Gastrocnemius medialis (tissue), 4 donors: Measurements from ENCODE around the gene PRSS21. TPM values are rescaled to one million over a fixed set of nuclear protein-coding genes. Genes with fewer than 3 reads are reported as not detected.

Experiments used
- ATAC-seq, 2 donors: fragments of 150-250 bp; one replicate each; pipeline ENCODE4 v1.9.1; 2016
- DNase-seq, 2 donors: peaks; one replicate each; pipeline ENCODE4 v3.0.0-alpha.2; 2019
- H3K27ac ChIP-seq, 4 donors: fragments of 200-600 bp; sonication (generic); 1 replicate in 1 of 4; 2 replicates in 3 of 4; pipeline ENCODE4 v1.5.1; 2016 to 2018; ENCODE audit warnings: mild to moderate bottlenecking in 2 of 4, moderate library complexity in 1 of 4
- H3K27me3 ChIP-seq, 3 donors: fragments of 200-600 bp; sonication (generic) in 2 of 3; 1 replicate in 1 of 3; 2 replicates in 2 of 3; pipeline versions ENCODE4 v1.5.1 to v1.6.0; 2016 to 2019; ENCODE audit warnings: mild to moderate bottlenecking in 1 of 3, moderate library complexity in 1 of 3
- H3K36me3 ChIP-seq, 2 donors: fragments of 200-600 bp; sonication (generic) in 1 of 2; one replicate each; pipeline ENCODE4 v1.5.1; 2017 to 2018
- H3K4me1 ChIP-seq, 2 donors: fragments of 200-600 bp; sonication (generic) in 1 of 2; one replicate each; pipeline ENCODE4 v1.5.1; 2016 to 2017; ENCODE audit warnings: mild to moderate bottlenecking in 2 of 2
- H3K4me3 ChIP-seq, 4 donors: fragments of 200-600 bp; sonication (generic) in 3 of 4; 1 replicate in 1 of 4; 2 replicates in 3 of 4; pipeline ENCODE4 v1.5.1; 2016 to 2019; ENCODE audit warnings: mild to moderate bottlenecking in 2 of 4
- H3K9me3 ChIP-seq, 3 donors: fragments of 200-600 bp; sonication (generic) in 2 of 3; 1 replicate in 1 of 3; 2 replicates in 2 of 3; pipeline ENCODE4 v1.5.1; 2016 to 2019
- CTCF ChIP-seq, 5 experiments: fragments of 450-650 bp in 3 of 5; fragments of 200-600 bp in 2 of 5; sonication (generic) in 2 of 5; IDR thresholded peaks in 4 of 5; conservative IDR thresholded peaks in 1 of 5; 1 replicate in 4 of 5; 2 replicates in 1 of 5; pipeline ENCODE4 v1.5.1; 2016 to 2019; ENCODE audit warnings: antibody characterized with exemption in 5 of 5, mild to moderate bottlenecking in 3 of 5, moderate library complexity in 3 of 5
- POLR2A ChIP-seq, 2 donors: fragments of 450-650 bp; IDR thresholded peaks; one replicate each; pipeline ENCODE4 v1.6.1; 2017; ENCODE audit warnings: antibody characterized with exemption in 2 of 2, mild to moderate bottlenecking in 2 of 2, moderate library complexity in 2 of 2
- in situ Hi-C, 4 donors: fragments of 200-750 bp; cut with MboI; loops; one replicate each; pipeline versions ENCODE4 v1.15.0 to v1.8.0; 2017; ENCODE audit warnings: low sequenced_read_pairs in 4 of 4
- intact Hi-C: fragments of 100-400 bp; cut with DNase I; formaldehyde crosslinking; loops from one replicate; pipeline ENCODE4 v1.15.1; 2023; ENCODE audit warnings: low total_unique reads
- total RNA-seq, 4 donors: library from RNA; depleted of rRNA; stranded (reverse); fragments of >200 nt; gene quantifications; one replicate each; pipeline versions ENCODE4 v1.1.0 to v1.2.3, GENCODE V29; 2016

The PRSS21 gene
- total RNA-seq, 4 donors from 2014 or later: not detected

GRCh38 chr16:2842340-2843000 is 25.4 kb downstream of the PRSS21 start:
- no peak overlapping the region for H3K27ac ChIP-seq

DNA sequence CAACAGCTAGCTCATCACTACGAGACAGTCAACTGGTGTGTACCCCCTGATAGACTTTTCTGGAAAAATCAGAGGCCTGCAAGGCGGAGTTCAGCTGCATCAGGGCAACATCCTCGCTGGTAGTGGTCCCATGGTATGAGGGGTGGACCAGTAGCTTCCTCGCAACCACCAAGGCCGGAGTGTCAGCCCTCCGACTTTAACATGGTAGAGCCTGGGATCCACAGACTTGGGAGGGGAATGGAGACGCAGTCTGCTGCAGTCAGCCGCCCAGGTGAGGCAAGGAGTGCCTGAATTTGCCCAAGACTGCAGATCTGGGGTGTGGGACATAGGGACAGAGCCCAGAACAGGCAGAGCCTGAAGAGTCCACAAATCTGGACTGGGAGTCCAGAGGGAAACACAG is 26.5 kb downstream of the PRSS21 start:
- DNase-seq (no peak), ATAC-seq (no peak)
- Histone ChIP-seq H3K4me3 (no peak overlapping the region), H3K4me1 (no peaks in the 10 kb centered on the region), H3K9me3 (no peaks in the 10 kb centered on the region), H3K36me3 (no peaks in the 10 kb centered on the region), H3K27me3 (peaks cover 0 to 16% (median 5%) of the 10 kb centered on the region in 3 donors), H3K27ac (no peak overlapping the region)
- in situ Hi-C loops: no loop called here
- intact Hi-C loops: no loop called here
- TF ChIP-seq POLR2A (IDR thresholded peaks at IDR 0.05) (no peak), CTCF (IDR thresholded peaks at IDR 0.05 in 4 of 5, conservative IDR thresholded peaks at IDR 0.05 in 1 of 5) (no peak)

More at GRCh38 chr16:2842340-2843000, 25.4 kb downstream of the PRSS21 start:
- H3K27me3 ChIP-seq: peaks cover 0 to 25% (median 0%) of the 10 kb centered on the region in 3 donors
- DNase-seq (no peak), ATAC-seq (no peak)
- no peaks in the 10 kb centered on the region for H3K9me3 ChIP-seq
- H3K4me3 ChIP-seq: peak overlapping the region in 3 of 4 donors; percentile 25 to 37 (median 35)
- no peaks in the 10 kb centered on the region for H3K4me1 ChIP-seq
- in situ Hi-C loops: no loop called here
- TF ChIP-seq CTCF (IDR thresholded peaks at IDR 0.05 in 4 of 5, conservative IDR thresholded peaks at IDR 0.05 in 1 of 5) (peak in 4 of 5 experiments; percentile 37 to 54 (median 44)), POLR2A (IDR thresholded peaks at IDR 0.05) (no peak)
- H3K36me3 ChIP-seq: no peaks in the 10 kb centered on the region
- intact Hi-C loops: no loop called here

GRCh38 chr16:2845116-2845515 is 28.1 kb downstream of the PRSS21 start:
- in situ Hi-C loops (no loop called here), intact Hi-C loops (no loop called here)
- no peak for ATAC-seq
- peaks cover 8 to 14% (median 13%) of the 10 kb centered on the region in 3 donors for H3K27me3 ChIP-seq
- no peak overlapping the region for H3K27ac ChIP-seq
- no peak for DNase-seq
- no peak overlapping the region for H3K4me3 ChIP-seq
- no peaks in the 10 kb centered on the region for H3K9me3 ChIP-seq
- TF ChIP-seq CTCF (IDR thresholded peaks at IDR 0.05 in 4 of 5, conservative IDR thresholded peaks at IDR 0.05 in 1 of 5): no peak
- H3K36me3 ChIP-seq: no peaks in the 10 kb centered on the region
- H3K4me1 ChIP-seq: no peaks in the 10 kb centered on the region

DNA sequence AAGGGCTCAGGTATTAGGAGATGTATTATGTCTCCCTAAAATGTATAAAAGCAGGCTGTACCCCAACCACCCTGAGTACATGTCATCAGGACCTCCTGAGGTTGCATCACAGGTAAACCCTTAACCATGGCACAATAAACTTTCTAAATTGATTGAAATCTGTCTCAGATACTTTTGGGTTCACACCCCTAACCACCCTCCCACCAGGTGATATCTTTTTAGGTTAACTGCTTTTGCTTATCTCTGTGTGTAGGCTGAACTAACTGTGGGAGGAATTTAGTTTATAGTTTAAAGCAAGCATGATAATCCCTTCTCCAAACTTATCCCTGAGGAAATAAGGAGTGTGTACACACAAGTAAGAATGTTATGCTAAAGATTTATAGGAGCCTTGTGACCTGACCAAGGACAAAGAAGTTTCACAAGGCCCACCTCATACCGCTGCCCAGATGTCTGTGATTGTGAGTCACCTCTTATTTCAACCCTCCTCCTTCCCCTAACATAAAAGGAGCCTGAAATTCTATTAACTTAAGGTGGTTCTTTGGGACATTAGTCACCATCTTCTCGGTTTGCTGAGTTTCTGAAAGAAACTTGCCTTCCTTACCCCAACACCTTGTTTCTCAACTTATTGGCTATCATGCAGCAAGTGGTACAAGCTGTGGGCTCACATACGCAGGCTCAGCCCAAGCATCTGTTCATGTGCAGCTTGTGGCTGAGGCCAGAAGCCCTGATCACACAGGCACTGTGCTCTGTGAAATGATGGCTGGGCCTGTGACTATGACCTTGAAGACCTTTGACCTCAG is 29.7 kb downstream of the PRSS21 start:
- H3K27ac ChIP-seq: no peak overlapping the region
- intact Hi-C loops (no loop called here), in situ Hi-C loops (no loop called here)
- H3K9me3 ChIP-seq: no peaks in the 10 kb centered on the region
- TF ChIP-seq CTCF (IDR thresholded peaks at IDR 0.05 in 4 of 5, conservative IDR thresholded peaks at IDR 0.05 in 1 of 5) (no peak), POLR2A (IDR thresholded peaks at IDR 0.05) (no peak)
- DNase-seq (no peak), ATAC-seq (no peak)
- peaks cover 5 to 27% (median 13%) of the 10 kb centered on the region in 3 donors for H3K27me3 ChIP-seq
- no peaks in the 10 kb centered on the region for H3K4me1 ChIP-seq
- H3K4me3 ChIP-seq: no peak overlapping the region
- no peaks in the 10 kb centered on the region for H3K36me3 ChIP-seq
